ENCODE measurements around the gene LCK. TPM values are rescaled to one million over a fixed set of nuclear protein-coding genes. Genes with fewer than 3 reads are reported as not detected.
A peak's percentile ranks its signal among the peaks of the same experiment; 100 is the strongest.
"Not testable (repeated sequence)": the region's sequence is repeated elsewhere in the genome, so short reads cannot be mapped to it uniquely, and the experiment has no call there.

The LCK gene
- polyA plus RNA-seq, 4 donors: 4.2 to 6.7 (median 5.2) TPM

GRCh38 chr1:32272557-32273390, 21.7 kb downstream of the LCK start:
- DNase-seq (ENCODE audit: low read depth in 4 of 4, low spot score in 3 of 4): no peak

DNA sequence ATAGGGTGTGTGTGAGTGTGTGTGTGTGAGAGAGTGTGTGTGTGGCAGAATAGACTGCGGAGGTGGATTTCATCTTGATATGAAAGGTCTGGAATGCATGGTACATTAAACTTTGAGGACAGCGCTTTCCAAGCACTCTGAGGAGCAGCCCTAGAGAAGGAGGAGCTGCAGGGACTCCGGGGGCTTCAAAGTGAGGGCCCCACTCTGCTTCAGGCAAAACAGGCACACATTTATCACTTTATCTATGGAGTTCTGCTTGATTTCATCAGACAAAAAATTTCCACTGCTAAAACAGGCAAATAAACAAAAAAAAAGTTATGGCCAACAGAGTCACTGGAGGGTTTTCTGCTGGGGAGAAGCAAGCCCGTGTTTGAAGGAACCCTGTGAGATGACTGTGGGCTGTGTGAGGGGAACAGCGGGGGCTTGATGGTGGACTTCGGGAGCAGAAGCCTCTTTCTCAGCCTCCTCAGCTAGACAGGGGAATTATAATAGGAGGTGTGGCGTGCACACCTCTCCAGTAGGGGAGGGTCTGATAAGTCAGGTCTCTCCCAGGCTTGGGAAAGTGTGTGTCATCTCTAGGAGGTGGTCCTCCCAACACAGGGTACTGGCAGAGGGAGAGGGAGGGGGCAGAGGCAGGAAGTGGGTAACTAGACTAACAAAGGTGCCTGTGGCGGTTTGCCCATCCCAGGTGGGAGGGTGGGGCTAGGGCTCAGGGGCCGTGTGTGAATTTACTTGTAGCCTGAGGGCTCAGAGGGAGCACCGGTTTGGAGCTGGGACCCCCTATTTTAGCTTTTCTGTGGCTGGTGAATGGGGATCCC, 22.5 kb downstream of the LCK start:
- no peak for DNase-seq (ENCODE audit: low read depth in 4 of 4, low spot score in 3 of 4)

DNA sequence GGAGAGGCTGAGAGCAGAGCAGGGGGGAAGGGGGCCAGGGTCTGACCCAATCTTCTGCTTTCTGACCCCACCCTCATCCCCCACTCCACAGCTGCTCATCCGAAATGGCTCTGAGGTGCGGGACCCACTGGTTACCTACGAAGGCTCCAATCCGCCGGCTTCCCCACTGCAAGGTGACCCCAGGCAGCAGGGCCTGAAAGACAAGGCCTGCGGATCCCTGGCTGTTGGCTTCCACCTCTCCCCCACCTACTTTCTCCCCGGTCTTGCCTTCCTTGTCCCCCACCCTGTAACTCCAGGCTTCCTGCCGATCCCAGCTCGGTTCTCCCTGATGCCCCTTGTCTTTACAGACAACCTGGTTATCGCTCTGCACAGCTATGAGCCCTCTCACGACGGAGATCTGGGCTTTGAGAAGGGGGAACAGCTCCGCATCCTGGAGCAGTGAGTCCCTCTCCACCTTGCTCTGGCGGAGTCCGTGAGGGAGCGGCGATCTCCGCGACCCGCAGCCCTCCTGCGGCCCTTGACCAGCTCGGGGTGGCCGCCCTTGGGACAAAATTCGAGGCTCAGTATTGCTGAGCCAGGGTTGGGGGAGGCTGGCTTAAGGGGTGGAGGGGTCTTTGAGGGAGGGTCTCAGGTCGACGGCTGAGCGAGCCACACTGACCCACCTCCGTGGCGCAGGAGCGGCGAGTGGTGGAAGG, 23.7 kb downstream of the LCK start:
- no peak for DNase-seq (ENCODE audit: low read depth in 4 of 4, low spot score in 3 of 4)

GRCh38 chr1:32275424-32275823, 24.4 kb downstream of the LCK start:
- no peak for DNase-seq (ENCODE audit: low read depth in 4 of 4, low spot score in 3 of 4)

DNA sequence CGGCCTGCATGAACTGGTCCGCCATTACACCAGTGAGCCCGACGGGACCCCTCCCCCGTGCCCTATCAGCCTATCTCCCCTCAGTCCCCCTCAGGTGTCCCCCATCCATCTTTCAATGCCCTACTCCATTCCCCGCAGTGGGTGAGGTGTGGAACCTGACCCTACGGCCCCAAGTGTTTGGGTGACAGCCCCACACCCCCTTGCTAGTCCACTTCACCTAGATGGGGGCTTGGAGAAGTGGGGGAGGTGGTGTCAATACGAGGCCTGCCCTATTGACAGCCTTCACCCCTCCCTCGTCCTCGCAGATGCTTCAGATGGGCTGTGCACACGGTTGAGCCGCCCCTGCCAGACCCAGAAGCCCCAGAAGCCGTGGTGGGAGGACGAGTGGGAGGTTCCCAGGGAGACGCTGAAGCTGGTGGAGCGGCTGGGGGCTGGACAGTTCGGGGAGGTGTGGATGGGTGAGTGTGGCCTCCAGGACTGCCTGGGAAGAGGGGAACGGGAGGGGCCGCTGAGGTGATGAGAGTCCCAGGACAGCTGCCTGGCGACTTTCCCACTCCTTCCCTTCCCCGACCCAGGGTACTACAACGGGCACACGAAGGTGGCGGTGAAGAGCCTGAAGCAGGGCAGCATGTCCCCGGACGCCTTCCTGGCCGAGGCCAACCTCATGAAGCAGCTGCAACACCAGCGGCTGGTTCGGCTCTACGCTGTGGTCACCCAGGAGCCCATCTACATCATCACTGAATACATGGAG, 25.1 kb downstream of the LCK start:
- DNase-seq (ENCODE audit: low read depth in 4 of 4, low spot score in 3 of 4): no peak

- not testable (repeated sequence) for DNase-seq (ENCODE audit: low read depth in 4 of 4, low spot score in 3 of 4)
Observed at GRCh38 chr1:32284777-32285176, 33.7 kb downstream of the LCK start.

- DNase-seq (ENCODE audit: low read depth in 4 of 4, low spot score in 3 of 4): no peak
Observed at GRCh38 chr1:32285658-32286057, 34.6 kb downstream of the LCK start.

- no peak for DNase-seq (ENCODE audit: low read depth in 4 of 4, low spot score in 3 of 4)
Observed at GRCh38 chr1:32286763-32287162, 35.7 kb downstream of the LCK start.

- no peak for DNase-seq (ENCODE audit: low read depth in 4 of 4, low spot score in 3 of 4)
Observed at GRCh38 chr1:32289256-32289655, 38.2 kb downstream of the LCK start.

GRCh38 chr1:32291145-32291707, 40.2 kb downstream of the LCK start:
- DNase-seq (ENCODE audit: low read depth in 4 of 4, low spot score in 3 of 4): no peak

DNA sequence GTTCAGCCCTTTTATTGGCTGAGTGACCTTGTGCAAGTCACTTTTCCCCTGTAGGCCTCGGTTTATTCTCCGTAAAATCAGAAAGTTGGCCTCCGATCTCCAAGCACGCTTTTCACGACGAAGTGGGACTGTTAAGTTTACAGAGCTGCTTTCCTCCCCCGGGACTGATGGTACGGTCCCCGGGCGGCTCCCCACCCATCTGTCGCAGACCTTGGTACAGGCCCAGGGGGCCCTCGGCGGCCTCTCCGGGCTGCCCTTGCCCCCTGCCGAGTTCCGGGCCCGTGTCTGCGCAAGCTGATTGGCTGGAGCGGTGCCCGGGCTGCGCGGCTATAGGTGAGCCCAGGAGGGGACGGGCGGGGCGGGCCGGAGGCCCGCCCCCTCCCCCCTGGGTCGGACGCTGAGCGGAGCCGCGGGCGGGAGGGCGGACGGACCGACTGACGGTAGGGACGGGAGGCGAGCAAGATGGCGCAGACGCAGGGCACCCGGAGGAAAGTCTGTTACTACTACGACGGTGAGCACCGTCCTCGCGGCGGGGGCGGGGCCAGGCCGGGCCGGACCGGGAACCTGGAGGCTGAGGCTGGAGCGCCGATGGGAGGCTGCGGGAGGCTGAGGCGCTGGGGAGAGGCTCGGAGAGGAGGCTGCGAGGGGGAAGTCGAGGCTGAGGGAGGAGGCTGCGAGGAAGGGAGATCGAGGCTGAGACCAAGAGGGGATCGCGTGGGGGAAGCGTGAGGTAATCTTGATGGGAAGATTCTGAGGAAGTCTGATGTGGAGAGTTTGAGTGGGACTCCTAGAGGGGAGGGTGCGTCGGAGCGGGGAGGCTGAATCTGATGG, 40.9 kb downstream of the LCK start, which contains the start of gene HDAC1:
TSS of gene HDAC1 (plus strand) at position 376 of the 831 bp plus-strand sequence. CDS start at position 463, 87 bp downstream.
- peak; percentile 85 to 91 (median 88) for DNase-seq (ENCODE audit: low read depth in 4 of 4, low spot score in 3 of 4)

DNA sequence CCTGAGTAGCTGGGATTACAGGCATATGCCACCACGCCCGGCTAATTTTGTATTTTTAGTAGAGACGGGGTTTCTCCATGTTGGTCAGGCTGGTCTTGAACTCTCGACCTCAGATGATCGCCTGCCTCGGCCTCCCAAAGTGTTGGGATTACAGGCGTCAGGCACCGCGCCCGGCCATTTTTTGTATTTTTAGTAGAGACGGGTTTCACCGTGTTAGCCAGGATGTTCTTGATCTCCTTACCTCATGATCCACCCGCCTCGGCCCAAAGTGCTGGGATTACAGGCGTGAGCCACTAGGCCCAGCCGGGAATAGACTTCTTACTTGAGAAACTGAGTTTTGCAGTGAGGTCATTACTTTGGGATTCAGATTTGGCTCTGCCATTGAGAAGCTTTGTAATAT, 47.1 kb downstream of the LCK start:
- DNase-seq (ENCODE audit: low read depth in 4 of 4, low spot score in 3 of 4): not testable (repeated sequence)

DNA sequence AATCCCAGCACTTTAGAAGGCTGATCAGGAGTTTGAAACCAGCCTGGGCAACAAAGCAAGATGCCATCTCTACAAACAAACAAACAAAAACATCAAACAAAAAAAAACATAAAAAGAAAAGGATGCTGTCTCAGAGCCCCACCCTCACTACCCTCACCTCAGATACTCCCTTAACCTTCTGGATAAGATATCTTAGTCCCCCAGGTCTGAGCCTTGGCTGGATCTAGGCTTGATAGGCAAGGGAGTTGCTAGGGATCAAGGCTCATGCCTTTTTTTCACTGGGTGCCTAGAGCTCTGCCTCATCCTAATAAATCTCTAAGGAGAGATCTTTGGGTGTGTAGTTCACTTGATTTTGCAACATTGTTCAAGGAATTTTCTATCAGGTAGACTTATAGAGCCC, 48.3 kb downstream of the LCK start:
- DNase-seq (ENCODE audit: low read depth in 4 of 4, low spot score in 3 of 4): no peak

DNA sequence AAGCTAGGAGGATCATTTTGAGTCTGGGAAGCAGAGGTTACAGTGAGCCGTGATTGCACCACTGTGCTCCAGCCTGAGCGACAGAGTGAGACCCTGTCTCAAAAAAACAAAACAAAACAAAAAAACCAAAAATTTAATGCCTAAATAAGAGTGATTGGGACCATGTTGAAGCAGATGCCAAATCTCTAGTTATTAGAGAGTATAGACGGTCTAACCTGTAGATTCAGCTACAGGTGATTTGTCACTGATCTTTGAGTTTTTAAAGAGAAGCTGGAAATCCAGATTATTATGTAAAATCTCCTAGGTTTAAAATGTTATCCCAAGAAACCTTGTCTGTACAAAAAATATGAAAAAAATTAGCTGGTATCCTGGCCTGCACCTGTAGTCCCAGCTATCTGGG, 52.3 kb downstream of the LCK start:
- no peak for DNase-seq (ENCODE audit: low read depth in 4 of 4, low spot score in 3 of 4)

DNA sequence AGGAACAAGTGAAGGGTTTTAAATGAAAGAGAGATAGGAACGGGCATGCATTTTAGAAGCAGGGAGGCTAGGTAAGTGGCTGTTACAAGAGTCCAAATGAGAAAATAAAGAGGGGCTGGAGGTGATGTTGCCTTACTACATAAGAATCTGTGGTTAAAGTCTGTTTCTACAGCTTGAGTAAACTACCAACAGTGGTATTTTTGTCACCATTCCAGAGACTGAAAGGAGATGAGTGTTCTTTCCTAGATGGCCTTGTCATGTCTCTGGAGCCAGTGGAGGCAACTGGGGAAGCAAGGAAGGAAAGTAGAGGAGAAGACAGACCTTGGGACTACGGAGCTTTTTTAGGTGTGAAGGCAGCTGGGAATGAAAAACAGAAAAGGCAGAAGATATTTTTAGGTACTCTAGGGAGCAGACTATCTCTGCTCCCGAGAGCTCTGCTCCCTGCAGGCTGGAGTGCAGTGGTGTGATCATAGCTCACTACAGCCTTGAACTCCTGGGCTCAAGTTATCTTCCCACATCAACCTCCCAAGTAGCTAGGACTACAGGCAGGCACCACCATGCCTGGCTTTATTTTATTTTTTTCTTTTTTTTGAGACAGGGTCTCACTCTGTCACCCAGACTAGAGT, 53.0 kb downstream of the LCK start:
- DNase-seq (ENCODE audit: low read depth in 4 of 4, low spot score in 3 of 4): no peak

DNA sequence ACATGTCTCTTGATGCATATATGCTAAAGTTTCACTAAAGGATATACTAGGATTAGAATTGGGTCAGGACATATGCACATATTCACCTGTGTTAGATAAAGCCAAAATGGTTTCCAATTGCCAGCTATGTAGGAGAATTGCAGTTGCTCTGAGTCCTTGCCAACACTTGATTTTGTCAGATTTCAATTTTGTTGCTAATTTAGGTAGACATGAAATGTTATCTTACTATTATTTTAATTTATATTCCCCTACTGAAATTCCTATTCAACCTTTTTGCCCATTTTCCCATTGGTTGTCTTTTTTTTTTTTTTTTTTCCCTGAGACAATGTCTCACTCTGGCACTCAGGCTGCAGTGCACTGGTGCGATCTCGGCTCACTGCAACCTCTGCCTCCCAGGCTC, 54.2 kb downstream of the LCK start:
- no peak for DNase-seq (ENCODE audit: low read depth in 4 of 4, low spot score in 3 of 4)

- DNase-seq (ENCODE audit: low read depth in 4 of 4, low spot score in 3 of 4): no peak
Observed at GRCh38 chr1:32307324-32307723, 56.3 kb downstream of the LCK start.

DNA sequence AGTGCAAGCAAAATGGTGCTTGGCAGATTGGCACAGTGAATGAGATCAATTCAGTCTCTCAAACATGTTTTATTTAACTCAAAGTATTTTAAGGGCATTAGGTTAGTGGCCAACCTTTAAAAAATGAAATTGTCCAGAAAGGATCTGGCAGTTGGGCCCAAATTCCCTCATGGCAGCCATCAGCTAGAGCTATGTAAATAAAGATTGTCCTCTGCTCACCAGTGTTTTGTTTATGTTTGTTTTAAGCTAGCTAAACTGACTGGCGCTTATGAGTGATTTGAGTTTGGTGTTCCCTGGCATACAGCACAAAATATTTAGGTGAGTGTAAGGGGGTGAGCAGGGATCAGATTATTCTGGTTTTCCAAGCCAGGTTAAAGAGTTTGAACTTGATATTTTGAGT, 58.9 kb downstream of the LCK start:
- no peak for DNase-seq (ENCODE audit: low read depth in 4 of 4, low spot score in 3 of 4)

Data from right renal pelvis (tissue), 4 donors.